HEK293T (cell line): ENCODE results near the gene CBFA2T3.

Experiments used
- ELF4 ChIP-seq: fragments of 450-650 bp; IDR thresholded peaks from 2 replicates; pipeline ENCODE4 v1.6.1; 2017; ENCODE audit warnings: antibody characterized with exemption
- FOXA1 ChIP-seq: fragments of 450-650 bp; IDR thresholded peaks from 2 replicates; pipeline ENCODE4 v1.6.1; 2016; ENCODE audit warnings: mild to moderate bottlenecking
- FOXM1 ChIP-seq: fragments of 450-650 bp; IDR thresholded peaks from 2 replicates; pipeline ENCODE4 v1.6.1; 2017; ENCODE audit warnings: mild to moderate bottlenecking, borderline replicate concordance
- TARDBP ChIP-seq: fragments of 450-650 bp; IDR thresholded peaks from 2 replicates; pipeline ENCODE4 v1.6.1; 2016

DNA sequence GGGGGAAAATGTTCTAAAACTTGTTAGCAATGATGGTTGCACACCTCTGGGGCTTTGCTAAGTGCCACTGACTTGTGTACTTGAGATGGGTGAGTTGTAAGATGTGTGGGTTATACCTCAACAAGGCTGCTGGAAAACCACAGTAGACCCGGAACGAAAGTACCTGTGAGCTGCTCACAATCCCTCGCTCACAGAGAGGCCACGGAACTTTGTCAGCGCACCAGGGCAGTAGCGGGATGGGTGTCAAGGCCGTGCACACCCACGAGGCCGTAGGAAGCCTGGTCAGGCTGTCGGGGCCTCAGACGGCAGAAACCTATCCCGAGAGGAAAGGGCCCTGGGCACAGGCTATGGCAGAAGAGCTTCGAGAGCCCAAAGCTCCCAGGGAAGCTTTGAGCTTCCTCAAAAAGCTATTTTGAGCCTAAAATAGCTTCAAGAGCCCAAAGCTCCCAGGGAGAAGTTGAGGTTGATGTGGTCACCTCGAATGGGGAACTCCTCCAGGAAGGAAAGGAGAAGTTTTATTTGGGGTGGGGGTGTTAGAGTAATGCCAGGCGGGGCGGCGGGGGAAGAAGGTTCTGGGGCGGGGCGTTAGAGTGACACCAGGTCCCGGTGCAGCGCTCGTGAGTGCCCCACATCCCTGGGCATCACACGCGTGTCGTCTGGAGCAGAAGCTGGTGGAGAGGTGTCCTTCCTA is 19.0 kb downstream of the CBFA2T3 start:
- TF ChIP-seq ELF4 (no peak), FOXM1 (no peak), FOXA1 (no peak), TARDBP (no peak)
